Measurements from ENCODE around the gene ZNF865. TPM values are rescaled to one million over a fixed set of nuclear protein-coding genes. Genes with fewer than 3 reads are reported as not detected.

ZNF865 gene
- total and polyA plus RNA-seq, 7 experiments from 2014 or later: 0.06 to 22.7 (median 15.2) TPM

DNA sequence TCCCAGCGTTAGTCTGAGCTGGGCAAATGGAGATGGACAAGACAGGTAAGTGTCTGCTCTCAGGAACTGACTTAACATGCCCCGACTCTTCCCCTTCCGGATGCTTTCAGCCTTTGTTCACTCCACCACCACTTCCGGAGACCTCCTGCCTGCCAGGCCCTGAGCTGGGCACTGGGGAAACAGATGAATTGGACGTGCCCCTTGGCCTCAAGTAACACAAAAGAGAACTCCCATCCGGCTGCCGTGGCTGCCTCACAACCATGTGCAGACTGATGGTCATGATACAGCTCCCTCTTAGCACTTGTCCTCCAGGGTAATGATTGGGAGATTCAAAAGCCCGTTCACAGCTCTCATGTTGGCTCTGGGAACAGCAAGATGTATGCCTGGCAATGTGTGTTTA, 12.0 kb downstream of the ZNF865 start:
- no peaks in the 10 kb centered on the region for H3K27me3 ChIP-seq (ENCODE audit: control insufficient read depth in 2 of 2, insufficient read depth in 2 of 2, low read length in 2 of 2)
- H3K4me1 Mint-ChIP-seq: peaks cover 10 to 27% (median 24%) of the 10 kb centered on the region in 7 donors
- H3K4me3 Mint-ChIP-seq: no peak overlapping the region

GRCh38 chr19:55618426-55618825, 13.0 kb downstream of the ZNF865 start:
- Mint-ChIP-seq H3K4me1 (peaks cover 8 to 28% (median 24%) of the 10 kb centered on the region in 7 donors), H3K9me3 (no peaks in the 10 kb centered on the region), H3K36me3 (peaks cover 0 to 13% (median 10%) of the 10 kb centered on the region in 5 donors), H3K27me3 (no peaks in the 10 kb centered on the region), H3K27ac (peak overlapping the region in 5 of 9 donors; percentile 25 to 86 (median 52)), H3K4me3 (peak overlapping the region in 1 of 10 donors; percentile 43)
- Histone ChIP-seq H3K4me3 (ENCODE audit: low read length) (no peak overlapping the region), H3K27ac (ENCODE audit: low read depth, low read length) (no peak overlapping the region), H3K27me3 (ENCODE audit: control insufficient read depth in 2 of 2, insufficient read depth in 2 of 2, low read length in 2 of 2) (no peaks in the 10 kb centered on the region), H3K36me3 (ENCODE audit: control insufficient read depth in 2 of 3, insufficient read depth in 3 of 3, low read length in 3 of 3) (peaks cover 0 to 38% (median 4%) of the 10 kb centered on the region in 3 experiments), H3K4me1 (ENCODE audit: control insufficient read depth in 2 of 2, insufficient read depth in 2 of 2, low read length in 2 of 2) (peaks cover 0 to 15% of the 10 kb centered on the region in 2 donors), H3K9me3 (ENCODE audit: control insufficient read depth in 2 of 3, low read length in 3 of 3) (no peaks in the 10 kb centered on the region)
- CTCF ChIA-PET: interaction anchor here (0.7 to 1.7 kb wide), 2 partner anchors 12 to 227 kb away, joined by 4 to 8 read pairs; partner anchors contain the start of gene ZNF865
- no peak for ATAC-seq
- intact Hi-C loops (cut with micrococcal nuclease): no loop called here
- POLR2A ChIA-PET: interaction anchor here (0.6 to 1.0 kb wide), 3 partner anchors 8 to 61 kb away, joined by 3 read pairs; no protein-coding TSS in a partner anchor
- DNase-seq: no peak

More for the DNA sequence above, 12.0 kb downstream of the ZNF865 start:
- ChIA-PET CTCF (interaction anchor here (1.7 kb wide), 1 partner anchor 11 kb away, joined by 8 read pairs; the partner anchor contains the start of gene ZNF865), POLR2A (no interaction called here)
- Histone ChIP-seq H3K9me3 (ENCODE audit: control insufficient read depth in 2 of 3, low read length in 3 of 3) (no peaks in the 10 kb centered on the region), H3K4me1 (ENCODE audit: control insufficient read depth in 2 of 2, insufficient read depth in 2 of 2, low read length in 2 of 2) (peaks cover 0 to 14% of the 10 kb centered on the region in 2 donors), H3K36me3 (ENCODE audit: control insufficient read depth in 2 of 3, insufficient read depth in 3 of 3, low read length in 3 of 3) (peaks cover 0 to 45% (median 7%) of the 10 kb centered on the region in 3 experiments), H3K4me3 (ENCODE audit: low read length) (no peak overlapping the region), H3K27ac (ENCODE audit: low read depth, low read length) (no peak overlapping the region)
- Mint-ChIP-seq H3K27ac (peak overlapping the region in 3 of 9 donors; percentile 25 to 49 (median 46)), H3K9me3 (no peaks in the 10 kb centered on the region), H3K36me3 (peaks cover 0 to 13% (median 10%) of the 10 kb centered on the region in 5 donors), H3K27me3 (no peaks in the 10 kb centered on the region)
- no peak for DNase-seq
- intact Hi-C loops (cut with micrococcal nuclease): no loop called here
- ATAC-seq: no peak

DNA sequence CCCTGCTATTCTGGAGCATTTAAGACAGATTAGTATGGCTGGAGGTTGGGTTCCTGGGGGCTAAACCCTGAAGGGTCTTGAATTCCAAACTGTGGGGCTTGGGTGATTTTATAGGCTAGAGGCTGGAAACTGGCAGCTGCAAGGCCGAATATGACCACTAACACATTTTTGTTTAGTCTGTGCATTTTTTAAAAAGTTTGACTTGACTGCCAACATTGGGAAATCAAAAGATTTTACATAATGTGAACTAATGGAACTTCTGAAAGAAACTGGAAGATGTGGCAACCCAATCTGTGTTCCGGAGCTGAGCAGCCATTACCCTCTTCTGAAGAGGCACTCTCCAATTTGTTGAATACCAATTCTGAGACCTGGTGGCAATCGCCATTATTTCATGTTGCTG, 13.8 kb downstream of the ZNF865 start:
- H3K27ac ChIP-seq (ENCODE audit: low read depth, low read length): no peak overlapping the region
- peak overlapping the region in 4 of 9 donors; percentile 28 to 70 (median 59) for H3K27ac Mint-ChIP-seq
- peaks cover 0 to 2% (median 0%) of the 10 kb centered on the region in 11 donors for H3K9me3 Mint-ChIP-seq
- no peak for DNase-seq
- no peak overlapping the region for H3K4me3 Mint-ChIP-seq
- H3K4me3 ChIP-seq (ENCODE audit: low read length): no peak overlapping the region
- intact Hi-C loops (cut with micrococcal nuclease): no loop called here
- no peak for ATAC-seq
- H3K9me3 ChIP-seq (ENCODE audit: control insufficient read depth in 2 of 3, low read length in 3 of 3): no peaks in the 10 kb centered on the region
- ChIA-PET CTCF (interaction anchor here (0.7 to 1.3 kb wide), 2 partner anchors 14 to 228 kb away, joined by 4 to 5 read pairs; partner anchors contain the start of gene ZNF865), POLR2A (interaction anchor here (1.0 to 2.0 kb wide), 2 partner anchors 20 to 61 kb away, joined by 3 to 8 read pairs; partner anchors contain the start of gene FIZ1)
- H3K4me1 ChIP-seq (ENCODE audit: control insufficient read depth in 2 of 2, insufficient read depth in 2 of 2, low read length in 2 of 2): peaks cover 0 to 21% of the 10 kb centered on the region in 2 donors
- H3K27me3 ChIP-seq (ENCODE audit: control insufficient read depth in 2 of 2, insufficient read depth in 2 of 2, low read length in 2 of 2): no peaks in the 10 kb centered on the region
- H3K36me3 Mint-ChIP-seq: peaks cover 0 to 13% (median 10%) of the 10 kb centered on the region in 5 donors
- peaks cover 13 to 36% (median 31%) of the 10 kb centered on the region in 7 donors for H3K4me1 Mint-ChIP-seq
- peaks cover 0 to 34% (median 4%) of the 10 kb centered on the region in 3 experiments for H3K36me3 ChIP-seq (ENCODE audit: control insufficient read depth in 2 of 3, insufficient read depth in 3 of 3, low read length in 3 of 3)
- no peaks in the 10 kb centered on the region for H3K27me3 Mint-ChIP-seq

GRCh38 chr19:55620410-55621204, 15.2 kb downstream of the ZNF865 start:
- CTCF ChIA-PET: interaction anchor here (1.2 to 1.3 kb wide), 2 partner anchors 12 to 15 kb away, joined by 4 to 5 read pairs; partner anchors contain the start of gene ZNF865
- Mint-ChIP-seq H3K27me3 (no peaks in the 10 kb centered on the region), H3K27ac (peak overlapping the region in 8 of 9 donors; percentile 21 to 83 (median 66)), H3K9me3 (peaks cover 0 to 2% (median 0%) of the 10 kb centered on the region in 11 donors), H3K4me1 (peaks cover 19 to 46% (median 40%) of the 10 kb centered on the region in 7 donors), H3K36me3 (peaks cover 0 to 13% (median 10%) of the 10 kb centered on the region in 5 donors), H3K4me3 (peak overlapping the region in 6 of 10 donors; percentile 26 to 72 (median 50))
- intact Hi-C loops (cut with micrococcal nuclease): loop anchor here (10.0 kb wide), 2 partner anchors 456 to 1156 kb away; partner anchors contain the start of genes DNAAF3 (in 1 of the 2) and LENG9 (in 1 of the 2)
- no peak overlapping the region for H3K4me3 ChIP-seq (ENCODE audit: low read length)
- ATAC-seq (peak; percentile 10), DNase-seq (peak in 4 of 9 donors; percentile 33 to 48 (median 40))
- POLR2A ChIA-PET: interaction anchor here (0.5 to 2.0 kb wide), 6 partner anchors 14 to 452 kb away, joined by 3 to 8 read pairs (median 3); partner anchors contain the start of genes FIZ1 and ZNF865
- peaks cover 0 to 25% (median 4%) of the 10 kb centered on the region in 3 experiments for H3K36me3 ChIP-seq (ENCODE audit: control insufficient read depth in 2 of 3, insufficient read depth in 3 of 3, low read length in 3 of 3)
- no peaks in the 10 kb centered on the region for H3K27me3 ChIP-seq (ENCODE audit: control insufficient read depth in 2 of 2, insufficient read depth in 2 of 2, low read length in 2 of 2)
- H3K27ac ChIP-seq (ENCODE audit: low read depth, low read length): peak overlapping the region; percentile 38
- no peaks in the 10 kb centered on the region for H3K9me3 ChIP-seq (ENCODE audit: control insufficient read depth in 2 of 3, low read length in 3 of 3)
- peaks cover 11 to 30% of the 10 kb centered on the region in 2 donors for H3K4me1 ChIP-seq (ENCODE audit: control insufficient read depth in 2 of 2, insufficient read depth in 2 of 2, low read length in 2 of 2)

- H3K27ac Mint-ChIP-seq: peak overlapping the region in 3 of 9 donors; percentile 21 to 83 (median 36)
- peaks cover 0 to under 1% (median 0%) of the 10 kb centered on the region in 5 donors for H3K27me3 Mint-ChIP-seq
- H3K4me1 Mint-ChIP-seq: peaks cover 23 to 52% (median 45%) of the 10 kb centered on the region in 7 donors
- ChIA-PET CTCF (interaction anchor here (0.7 kb wide), 1 partner anchor 19 kb away, joined by 3 read pairs; no protein-coding TSS in a partner anchor), POLR2A (interaction anchor here (0.6 to 2.0 kb wide), 3 partner anchors 15 to 365 kb away, joined by 3 to 8 read pairs (median 6); partner anchors contain the start of genes FIZ1 and ZNF865)
- ATAC-seq (no peak), DNase-seq (no peak)
- Histone ChIP-seq H3K4me1 (ENCODE audit: control insufficient read depth in 2 of 2, insufficient read depth in 2 of 2, low read length in 2 of 2) (peaks cover 17 to 37% of the 10 kb centered on the region in 2 donors), H3K9me3 (ENCODE audit: control insufficient read depth in 2 of 3, low read length in 3 of 3) (no peaks in the 10 kb centered on the region), H3K27ac (ENCODE audit: low read depth, low read length) (no peak overlapping the region), H3K4me3 (ENCODE audit: low read length) (no peak overlapping the region), H3K36me3 (ENCODE audit: control insufficient read depth in 2 of 3, insufficient read depth in 3 of 3, low read length in 3 of 3) (peaks cover 0 to 20% (median 4%) of the 10 kb centered on the region in 3 experiments), H3K27me3 (ENCODE audit: control insufficient read depth in 2 of 2, insufficient read depth in 2 of 2, low read length in 2 of 2) (no peaks in the 10 kb centered on the region)
- intact Hi-C loops (cut with micrococcal nuclease): loop anchor here (10.0 kb wide), 2 partner anchors 456 to 1156 kb away; partner anchors contain the start of genes DNAAF3 (in 1 of the 2) and LENG9 (in 1 of the 2)
- peaks cover 0 to 2% (median 0%) of the 10 kb centered on the region in 11 donors for H3K9me3 Mint-ChIP-seq
- H3K4me3 Mint-ChIP-seq: peak overlapping the region in 1 of 10 donors; percentile 4
- H3K36me3 Mint-ChIP-seq: peaks cover 0 to 13% (median 10%) of the 10 kb centered on the region in 5 donors
These were observed 15.8 kb downstream of the ZNF865 start for GRCh38 chr19:55621205-55621672.

All from naive thymus-derived CD4-positive, alpha-beta T cell (primary cell).